HG02981 (cell line): Measurements from ENCODE around the gene ALG10B.
"Not testable (repeated sequence)": the region's sequence is repeated elsewhere in the genome, so short reads cannot be mapped to it uniquely, and the experiment has no call there.

ENCODE experiments used
- ATAC-seq: cut with Tn5 transposase; IDR thresholded peaks from one replicate; pipeline ENCODE4 v1.9.1; 2021; ENCODE audit warnings: mild to moderate bottlenecking, moderate library complexity; ENCODE audit not compliant: unreplicated experiment

The ALG10B gene, protein sequence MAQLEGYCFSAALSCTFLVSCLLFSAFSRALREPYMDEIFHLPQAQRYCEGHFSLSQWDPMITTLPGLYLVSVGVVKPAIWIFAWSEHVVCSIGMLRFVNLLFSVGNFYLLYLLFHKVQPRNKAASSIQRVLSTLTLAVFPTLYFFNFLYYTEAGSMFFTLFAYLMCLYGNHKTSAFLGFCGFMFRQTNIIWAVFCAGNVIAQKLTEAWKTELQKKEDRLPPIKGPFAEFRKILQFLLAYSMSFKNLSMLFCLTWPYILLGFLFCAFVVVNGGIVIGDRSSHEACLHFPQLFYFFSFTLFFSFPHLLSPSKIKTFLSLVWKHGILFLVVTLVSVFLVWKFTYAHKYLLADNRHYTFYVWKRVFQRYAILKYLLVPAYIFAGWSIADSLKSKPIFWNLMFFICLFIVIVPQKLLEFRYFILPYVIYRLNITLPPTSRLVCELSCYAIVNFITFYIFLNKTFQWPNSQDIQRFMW

GRCh38 chr12:38316391-38317129, at the start of gene ALG10B:
Gene ALG10B (plus strand): TSS chr12:38316774. CDS start chr12:38316894, 120 bp downstream.
- peak; percentile 100 for ATAC-seq

GRCh38 chr12:38268612-38269011, 48.0 kb upstream of the ALG10B start:
- ATAC-seq = no peak

- ATAC-seq = no peak
Observed at GRCh38 chr12:38269897-38270296, 46.7 kb upstream of the ALG10B start.

DNA sequence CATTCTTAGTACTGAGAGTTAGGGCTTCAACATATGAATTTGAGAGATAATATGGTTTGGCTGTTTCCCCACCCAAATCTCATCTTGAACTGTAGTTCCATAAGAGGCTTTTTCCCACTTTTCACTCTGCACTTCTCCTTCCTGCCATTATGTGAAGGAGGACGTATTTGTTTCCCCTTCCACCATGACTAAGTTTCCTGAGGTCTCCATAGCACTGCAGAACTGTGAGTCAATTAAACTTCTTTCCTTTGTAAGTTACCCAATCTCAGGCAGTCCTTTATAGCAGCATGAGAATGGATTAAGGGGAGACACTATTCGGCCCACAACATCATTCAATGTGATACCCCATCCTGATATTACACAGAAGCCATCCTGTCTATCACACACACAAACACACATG, 36.8 kb upstream of the ALG10B start:
- no peak for ATAC-seq

GRCh38 chr12:38282886-38283285, 33.7 kb upstream of the ALG10B start:
- no peak for ATAC-seq

GRCh38 chr12:38289396-38289795, 27.2 kb upstream of the ALG10B start:
- no peak for ATAC-seq

GRCh38 chr12:38291160-38291559, 25.4 kb upstream of the ALG10B start:
- no peak for ATAC-seq

DNA sequence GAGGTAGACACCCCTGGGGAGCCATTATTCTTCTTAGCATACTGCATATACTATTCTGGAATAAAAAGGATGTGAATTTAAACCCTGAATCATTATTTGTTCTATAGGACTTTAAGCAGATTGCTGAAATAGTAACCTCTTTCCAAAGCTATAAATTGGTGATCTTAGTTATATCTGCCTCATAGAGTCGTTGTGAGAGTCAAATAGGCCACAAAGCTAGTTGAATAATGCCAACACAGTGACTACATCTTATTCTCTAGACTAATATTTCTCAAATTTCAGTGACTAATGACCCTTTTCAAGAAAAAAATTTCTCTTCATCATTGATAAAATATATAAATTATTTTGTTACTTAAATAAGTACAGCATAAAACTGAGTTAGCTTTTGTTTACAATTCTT, 13.6 kb upstream of the ALG10B start:
- ATAC-seq = not testable (repeated sequence)

GRCh38 chr12:38321966-38322365, 5.4 kb downstream of the ALG10B start:
- ATAC-seq = not testable (repeated sequence)

DNA sequence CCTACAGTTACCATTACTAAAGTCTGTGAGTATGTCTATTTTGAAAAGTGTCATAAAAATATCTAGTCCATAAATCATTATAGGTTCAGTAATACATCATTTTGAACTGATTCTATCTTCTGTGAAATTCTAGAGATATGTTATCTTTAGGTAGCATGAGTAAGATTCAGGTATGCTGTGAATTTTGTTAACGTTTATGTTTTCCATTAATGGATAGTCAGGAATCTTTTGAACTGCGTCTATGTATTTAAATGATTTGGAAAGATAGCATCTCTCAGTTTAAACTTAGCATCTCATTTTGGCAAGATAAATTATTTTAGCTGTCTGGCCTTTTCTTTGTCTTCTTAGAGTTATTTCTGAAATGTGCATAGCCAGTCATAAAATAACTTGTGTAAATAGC, 8.3 kb downstream of the ALG10B start:
- no peak for ATAC-seq

GRCh38 chr12:38327356-38327755, 10.8 kb downstream of the ALG10B start:
- no peak for ATAC-seq

GRCh38 chr12:38328306-38328895, 11.8 kb downstream of the ALG10B start:
- no peak for ATAC-seq

GRCh38 chr12:38330414-38330813, 13.8 kb downstream of the ALG10B start:
- not testable (repeated sequence) for ATAC-seq

GRCh38 chr12:38332814-38333213, 16.2 kb downstream of the ALG10B start:
- no peak for ATAC-seq

DNA sequence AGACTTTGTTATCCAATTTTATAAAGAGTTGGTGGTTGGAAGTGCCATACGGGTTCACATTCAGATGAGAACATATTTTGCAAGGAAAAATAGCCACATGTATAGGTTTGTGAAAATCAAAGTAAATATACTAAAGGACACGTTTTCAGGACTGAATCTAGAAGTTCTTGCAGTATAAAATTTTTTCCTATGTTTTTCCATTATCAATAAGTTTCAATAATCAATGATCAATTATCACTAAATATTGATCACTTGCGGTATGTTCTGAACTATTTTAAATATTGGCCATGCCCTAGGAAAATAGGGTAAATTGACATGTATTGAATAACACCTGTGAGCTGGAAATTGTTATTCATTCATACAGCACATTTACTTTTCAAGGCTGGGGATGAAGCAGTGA, 25.9 kb downstream of the ALG10B start:
- no peak for ATAC-seq

DNA sequence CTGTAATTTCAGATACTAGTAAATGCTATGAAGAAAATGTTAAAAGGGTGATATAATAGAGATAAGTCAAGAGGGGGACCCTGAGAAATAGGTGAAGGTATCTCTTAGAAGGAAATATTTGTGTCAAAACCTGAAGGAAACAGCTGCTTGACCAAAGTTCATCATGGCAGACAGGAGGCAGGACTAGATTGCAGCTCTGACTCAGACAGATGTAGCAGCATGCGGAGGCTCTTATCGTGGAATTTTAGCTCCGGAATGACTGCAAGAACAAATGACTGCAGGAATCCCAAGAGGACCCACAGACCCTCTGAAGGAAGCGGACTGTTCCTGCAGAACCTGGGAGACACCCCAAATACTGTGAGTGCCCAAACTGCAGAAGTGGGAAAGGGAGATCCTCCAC, 26.7 kb downstream of the ALG10B start:
- ATAC-seq = not testable (repeated sequence)

DNA sequence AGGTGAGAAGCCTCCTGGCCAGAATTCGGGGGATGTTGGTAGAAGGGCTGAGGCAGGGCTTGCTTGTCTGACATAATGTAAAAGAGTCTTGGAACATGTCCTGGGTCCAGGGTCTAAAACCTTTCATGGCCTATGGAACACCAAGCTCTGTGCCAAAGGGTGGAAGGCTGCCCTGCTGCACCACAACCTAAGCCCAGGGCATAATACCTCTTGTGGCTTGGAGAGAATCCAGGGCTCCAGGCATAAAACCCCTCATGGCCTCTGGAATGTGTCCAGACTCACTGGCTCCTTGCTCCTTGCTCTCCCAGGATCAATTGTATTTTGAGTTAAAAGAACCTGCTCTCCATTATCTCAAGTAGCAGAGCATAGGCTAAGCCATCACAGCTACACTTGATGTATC, 27.3 kb downstream of the ALG10B start:
- not testable (repeated sequence) for ATAC-seq

DNA sequence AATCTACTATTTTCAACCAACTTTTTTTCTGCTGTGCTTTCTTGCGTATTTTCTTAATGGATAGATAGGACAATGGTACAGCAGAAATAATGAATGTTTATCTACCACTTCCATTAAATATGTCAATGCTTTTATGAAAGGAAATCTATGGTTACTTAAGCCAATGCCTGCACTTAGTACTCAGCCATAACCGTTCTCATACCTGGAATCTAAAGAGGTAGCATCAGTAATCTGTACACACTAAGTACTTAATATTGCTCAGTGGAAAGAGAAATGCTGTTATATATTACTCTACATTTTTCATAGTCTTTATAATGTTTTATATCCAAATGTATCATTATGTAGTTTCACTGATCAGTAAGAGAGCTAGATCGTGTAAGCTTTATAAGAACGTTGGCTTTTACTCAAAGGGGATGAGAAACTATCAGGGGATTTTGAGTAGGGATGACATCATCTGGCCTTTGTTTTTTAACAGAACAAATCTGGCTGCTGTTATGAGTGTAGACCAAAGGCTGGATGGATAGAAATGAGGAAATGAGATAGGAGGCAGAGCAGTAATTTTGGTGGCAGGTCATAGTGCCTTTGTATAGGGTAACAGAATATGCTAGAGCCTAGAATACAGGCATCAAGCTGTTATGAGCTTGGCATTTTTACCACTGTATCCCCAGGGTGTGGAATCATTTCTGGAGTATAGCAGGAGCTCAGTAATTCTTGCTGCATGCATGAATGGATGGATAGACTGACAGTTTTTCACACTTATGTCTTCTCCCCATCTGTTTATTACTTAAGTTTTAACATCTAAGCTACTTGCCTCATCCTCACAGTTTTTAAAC, 34.0 kb downstream of the ALG10B start:
- peak; percentile 99 for ATAC-seq

DNA sequence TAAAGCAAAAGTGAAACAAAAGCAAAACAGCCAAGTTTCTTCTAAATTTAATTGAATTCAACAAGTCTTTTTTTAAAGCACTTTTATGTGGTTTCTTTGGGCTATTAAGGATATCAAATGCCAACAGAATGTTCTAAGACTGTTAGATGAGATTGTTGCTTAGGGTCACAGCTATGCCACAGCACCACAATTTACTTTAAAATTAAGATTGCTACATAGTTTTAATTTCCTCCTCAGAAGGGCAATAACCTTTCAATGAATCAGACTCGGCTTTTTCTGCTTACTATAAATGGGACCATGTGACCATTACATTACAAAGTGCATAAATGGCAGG, 34.6 kb downstream of the ALG10B start:
- peak; percentile 3 for ATAC-seq

DNA sequence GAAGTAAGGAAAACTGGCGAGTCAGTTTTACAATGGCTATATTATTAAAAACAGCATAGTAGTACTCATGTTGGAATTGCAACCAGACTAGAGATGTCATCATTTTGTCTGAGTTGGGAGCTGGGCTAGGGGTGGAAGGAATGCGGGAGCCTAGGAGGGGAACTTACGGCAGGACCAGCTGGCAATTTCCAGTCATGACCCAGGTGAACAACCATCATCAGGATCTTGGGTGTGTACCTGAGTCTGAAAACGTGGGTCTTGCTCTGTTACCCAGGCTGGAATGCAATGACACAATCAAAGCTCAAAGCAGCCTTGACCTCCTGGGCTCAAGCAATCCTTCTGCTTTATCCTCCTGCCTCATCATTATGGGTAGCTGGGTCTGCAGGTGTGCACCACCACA, 50.9 kb downstream of the ALG10B start:
- no peak for ATAC-seq

- no peak for ATAC-seq
Observed at GRCh38 chr12:38370311-38370710, 53.7 kb downstream of the ALG10B start.
